OCI-LY7 (cell line): Measurements from ENCODE around the gene GALNT9. TPM values are rescaled to one million over a fixed set of nuclear protein-coding genes. Genes with fewer than 3 reads are reported as not detected.

Experiments used
- BruUV-seq: library from RNA; stranded (reverse); fragments of 400-500 nt; replicated peaks from 2 replicates; lab custom pipeline; 2021; lab: Mats Ljungman, UMichigan
- CTCF ChIA-PET: fragments of 300-600 bp; sonication (Branson Sonifier 250); formaldehyde crosslinking; loops from one replicate; lab custom pipeline; 2022; ENCODE audit warnings: antibody characterized with exemption; ENCODE audit not compliant: unreplicated experiment; lab: Charles Lee
- POLR2A ChIA-PET: fragments of 300-600 bp; sonication (Branson Sonifier 250); formaldehyde crosslinking; loops from one replicate; lab custom pipeline; 2022; ENCODE audit warnings: antibody characterized with exemption; lab: Charles Lee
- DNase-seq: peaks from one replicate; pipeline ENCODE4 v3.0.0-alpha.2; 2015; ENCODE audit warnings: low spot score
- H2AFZ ChIP-seq: fragments of 200-600 bp; sonication (generic), shearing (Covaris generic); 2 replicates; pipeline ENCODE4 v1.6.1; 2014; ENCODE audit warnings: mild to moderate bottlenecking, antibody characterized with exemption, low read length, moderate library complexity
- H3K27ac ChIP-seq: fragments of 200-600 bp; sonication (generic); 2 replicates; pipeline ENCODE4 v1.5.1; 2014; ENCODE audit warnings: mixed run types, low read depth, mild to moderate bottlenecking, moderate library complexity, low read length, inconsistent platforms; ENCODE audit not compliant: poor library complexity, severe bottlenecking
- H3K36me3 ChIP-seq: fragments of 200-600 bp; sonication (generic); 2 replicates; pipeline ENCODE4 v1.6.1; 2014; ENCODE audit warnings: mild to moderate bottlenecking, antibody characterized with exemption, low read length, moderate library complexity, mixed read lengths; ENCODE audit not compliant: insufficient read depth
- H3K4me1 ChIP-seq: fragments of 200-600 bp; sonication (generic); 2 replicates; pipeline ENCODE4 v1.5.1; 2014; ENCODE audit warnings: mild to moderate bottlenecking, low read length; ENCODE audit not compliant: insufficient read depth, poor library complexity, severe bottlenecking
- H3K4me2 ChIP-seq: fragments of 200-600 bp; sonication (generic); 2 replicates; pipeline ENCODE4 v1.6.1; 2014; ENCODE audit warnings: mild to moderate bottlenecking, low read length
- H3K4me3 ChIP-seq: fragments of 200-600 bp; sonication (generic); 2 replicates; pipeline ENCODE4 v1.5.1; 2014; ENCODE audit warnings: mild to moderate bottlenecking, low read depth, low read length; ENCODE audit not compliant: poor library complexity, severe bottlenecking
- H3K79me2 ChIP-seq: fragments of 200-600 bp; sonication (generic); 2 replicates; pipeline ENCODE4 v1.6.1; 2016; ENCODE audit warnings: low read depth, mild to moderate bottlenecking, low read length, moderate library complexity, mixed read lengths; ENCODE audit not compliant: insufficient read depth
- H3K9me2 ChIP-seq: fragments of 200-600 bp; sonication (generic); 2 replicates; pipeline ENCODE4 v1.6.1; 2016; ENCODE audit warnings: mild to moderate bottlenecking, low read length, mixed read lengths; ENCODE audit not compliant: insufficient read depth
- H3K9me3 ChIP-seq: fragments of 200-600 bp; sonication (generic); 2 replicates; pipeline ENCODE4 v1.6.1; 2014; ENCODE audit warnings: mild to moderate bottlenecking, mixed run types, low read length, mixed read lengths
- H4K20me1 ChIP-seq: fragments of 200-600 bp; sonication (generic); 2 replicates; pipeline ENCODE4 v1.6.1; 2014; ENCODE audit warnings: mild to moderate bottlenecking, antibody characterized with exemption, low read length, moderate library complexity, mixed read lengths; ENCODE audit not compliant: insufficient read depth
- CTCF ChIP-seq: fragments of 200-600 bp; sonication (generic); conservative IDR thresholded peaks from 2 replicates; pipeline ENCODE4 v1.5.1; 2014; ENCODE audit warnings: mild to moderate bottlenecking, antibody characterized with exemption, low read length, moderate library complexity, mixed read lengths
- EZH2phosphoT487 ChIP-seq: fragments of 200-600 bp; sonication (generic); IDR thresholded peaks from 2 replicates; pipeline ENCODE4 v1.6.1; 2018; ENCODE audit warnings: low read depth, borderline replicate concordance, mild to moderate bottlenecking, mixed run types, antibody characterized with exemption, low read length, moderate library complexity, mixed read lengths
- intact Hi-C: fragments of 100-400 bp; cut with micrococcal nuclease; formaldehyde crosslinking; loops from one replicate; pipeline ENCODE4 v1.10.0; 2022; ENCODE audit not compliant: unreplicated experiment
- total RNA-seq, 2 experiments: library from RNA; depleted of rRNA in 1 of 2; stranded (reverse); fragments of >200 nt in 1 of 2; shearing (Covaris generic) in 1 of 2; gene quantifications; 2 replicates each; pipeline ENCODE4 v1.2.3, GENCODE V29; 2014 to 2022

The GALNT9 gene
- total RNA-seq, 2 experiments from 2014 or later, result 0.28 TPM; not detected in 1

GRCh38 chr12:132376464-132376830 is 47.1 kb upstream of the GALNT9 start:
- CTCF ChIA-PET, result no interaction called here
- H3K9me2 ChIP-seq, result no peaks in the 10 kb centered on the region
- no peaks in the 10 kb centered on the region for H3K9me3 ChIP-seq
- H4K20me1 ChIP-seq, result no peaks in the 10 kb centered on the region
- TF ChIP-seq EZH2phosphoT487, result no peak
- TF ChIP-seq CTCF, result no peak
- no peak for DNase-seq
- no peak overlapping the region for H3K27ac ChIP-seq
- H3K4me2 ChIP-seq, result no peak overlapping the region
- BruUV-seq, result no TSS peak
- H3K79me2 ChIP-seq, result no peaks in the 10 kb centered on the region
- intact Hi-C loops, result no loop called here
- no peaks in the 10 kb centered on the region for H3K36me3 ChIP-seq
- POLR2A ChIA-PET, result no interaction called here
- no peaks in the 10 kb centered on the region for H3K4me1 ChIP-seq
- H2AFZ ChIP-seq, result no peak overlapping the region
- no peak overlapping the region for H3K4me3 ChIP-seq

- TF ChIP-seq CTCF (no peak), EZH2phosphoT487 (no peak)
- DNase-seq, result no peak
- Histone ChIP-seq H3K4me2 (no peak overlapping the region), H3K36me3 (no peaks in the 10 kb centered on the region), H3K4me3 (no peak overlapping the region), H3K9me2 (no peaks in the 10 kb centered on the region), H3K79me2 (no peaks in the 10 kb centered on the region), H3K4me1 (no peaks in the 10 kb centered on the region), H4K20me1 (no peaks in the 10 kb centered on the region), H3K9me3 (no peaks in the 10 kb centered on the region), H2AFZ (no peak overlapping the region), H3K27ac (no peak overlapping the region)
- POLR2A ChIA-PET, result no interaction called here
- BruUV-seq, result no TSS peak
- intact Hi-C loops, result no loop called here
- CTCF ChIA-PET, result no interaction called here
Observed at GRCh38 chr12:132375747-132376463, 46.5 kb upstream of the GALNT9 start.

- no peak overlapping the region for H2AFZ ChIP-seq
- ChIA-PET POLR2A (no interaction called here), CTCF (no interaction called here)
- H3K9me3 ChIP-seq, result no peaks in the 10 kb centered on the region
- no peaks in the 10 kb centered on the region for H3K9me2 ChIP-seq
- DNase-seq, result no peak
- H3K79me2 ChIP-seq, result no peaks in the 10 kb centered on the region
- H3K36me3 ChIP-seq, result no peaks in the 10 kb centered on the region
- intact Hi-C loops, result no loop called here
- no peaks in the 10 kb centered on the region for H3K4me1 ChIP-seq
- no TSS peak for BruUV-seq
- H4K20me1 ChIP-seq, result no peaks in the 10 kb centered on the region
- no peak for TF ChIP-seq EZH2phosphoT487
- TF ChIP-seq CTCF, result no peak
- H3K4me2 ChIP-seq, result no peak overlapping the region
- H3K4me3 ChIP-seq, result no peak overlapping the region
- H3K27ac ChIP-seq, result no peak overlapping the region
Observed at GRCh38 chr12:132374612-132375445, 45.4 kb upstream of the GALNT9 start.
